ENCODE data around the gene P3R3URF.

Gene P3R3URF

DNA sequence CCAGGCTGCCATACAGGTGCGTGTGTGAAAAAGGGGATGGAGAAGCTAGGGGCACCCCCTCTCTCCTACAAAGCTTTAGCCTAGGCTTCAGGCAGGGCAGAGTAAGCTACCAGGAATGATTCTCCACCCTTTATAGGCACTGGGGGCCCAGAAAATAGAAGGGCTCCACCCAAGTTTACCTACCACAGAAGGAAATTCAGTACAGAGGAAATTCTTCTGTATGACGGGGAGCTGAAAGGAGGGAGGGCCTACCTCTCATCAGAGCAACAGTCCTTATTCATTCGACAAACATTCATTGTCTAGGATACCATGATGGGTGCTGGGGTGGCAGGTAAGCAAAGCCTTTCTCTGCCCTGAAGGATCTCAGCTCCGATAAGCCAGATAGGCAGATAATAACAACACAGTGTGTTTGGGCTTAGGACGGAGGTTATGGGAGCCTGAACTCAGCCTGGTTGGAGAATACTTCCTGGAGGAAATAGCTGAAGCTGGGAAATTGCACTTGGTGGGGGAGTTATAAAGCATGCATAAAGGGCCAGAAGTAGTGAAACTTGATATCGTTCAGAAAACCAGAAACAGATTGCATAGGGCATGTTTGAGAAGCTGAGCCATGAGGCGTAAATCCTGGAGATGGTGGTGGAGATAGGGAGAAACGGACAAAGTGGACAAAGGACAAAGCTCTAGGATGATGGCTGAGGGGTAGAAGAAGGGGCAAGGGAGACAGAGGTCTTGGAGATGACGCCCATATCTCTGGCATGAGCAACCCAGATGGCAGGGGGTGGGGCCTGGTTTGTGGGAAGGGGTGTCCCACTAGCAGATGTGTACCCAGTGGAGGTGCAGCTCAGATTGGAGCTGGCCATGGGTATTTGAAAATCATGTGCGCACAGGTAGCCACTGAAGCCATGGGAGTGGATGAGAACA is 5.3 kb upstream of the P3R3URF start:
- Mint-ChIP-seq H3K4me1 (peaks cover 22% of the 10 kb centered on the region), H3K9me3 (no peaks in the 10 kb centered on the region), H3K36me3 (ENCODE audit: low read depth) (no peaks in the 10 kb centered on the region), H3K27ac (peak overlapping the region in 2 of 3 experiments; percentile 83 to 84), H3K4me3 (peak overlapping the region in 2 of 3 experiments; percentile 7 to 9), H3K27me3 (ENCODE audit: low read depth) (no peaks in the 10 kb centered on the region)
- TF ChIP-seq, protein P1, sequence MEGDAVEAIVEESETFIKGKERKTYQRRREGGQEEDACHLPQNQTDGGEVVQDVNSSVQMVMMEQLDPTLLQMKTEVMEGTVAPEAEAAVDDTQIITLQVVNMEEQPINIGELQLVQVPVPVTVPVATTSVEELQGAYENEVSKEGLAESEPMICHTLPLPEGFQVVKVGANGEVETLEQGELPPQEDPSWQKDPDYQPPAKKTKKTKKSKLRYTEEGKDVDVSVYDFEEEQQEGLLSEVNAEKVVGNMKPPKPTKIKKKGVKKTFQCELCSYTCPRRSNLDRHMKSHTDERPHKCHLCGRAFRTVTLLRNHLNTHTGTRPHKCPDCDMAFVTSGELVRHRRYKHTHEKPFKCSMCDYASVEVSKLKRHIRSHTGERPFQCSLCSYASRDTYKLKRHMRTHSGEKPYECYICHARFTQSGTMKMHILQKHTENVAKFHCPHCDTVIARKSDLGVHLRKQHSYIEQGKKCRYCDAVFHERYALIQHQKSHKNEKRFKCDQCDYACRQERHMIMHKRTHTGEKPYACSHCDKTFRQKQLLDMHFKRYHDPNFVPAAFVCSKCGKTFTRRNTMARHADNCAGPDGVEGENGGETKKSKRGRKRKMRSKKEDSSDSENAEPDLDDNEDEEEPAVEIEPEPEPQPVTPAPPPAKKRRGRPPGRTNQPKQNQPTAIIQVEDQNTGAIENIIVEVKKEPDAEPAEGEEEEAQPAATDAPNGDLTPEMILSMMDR (IDR thresholded peaks at IDR 0.05; ENCODE audit: unreplicated experiment in 3 of 3): no peak

DNA sequence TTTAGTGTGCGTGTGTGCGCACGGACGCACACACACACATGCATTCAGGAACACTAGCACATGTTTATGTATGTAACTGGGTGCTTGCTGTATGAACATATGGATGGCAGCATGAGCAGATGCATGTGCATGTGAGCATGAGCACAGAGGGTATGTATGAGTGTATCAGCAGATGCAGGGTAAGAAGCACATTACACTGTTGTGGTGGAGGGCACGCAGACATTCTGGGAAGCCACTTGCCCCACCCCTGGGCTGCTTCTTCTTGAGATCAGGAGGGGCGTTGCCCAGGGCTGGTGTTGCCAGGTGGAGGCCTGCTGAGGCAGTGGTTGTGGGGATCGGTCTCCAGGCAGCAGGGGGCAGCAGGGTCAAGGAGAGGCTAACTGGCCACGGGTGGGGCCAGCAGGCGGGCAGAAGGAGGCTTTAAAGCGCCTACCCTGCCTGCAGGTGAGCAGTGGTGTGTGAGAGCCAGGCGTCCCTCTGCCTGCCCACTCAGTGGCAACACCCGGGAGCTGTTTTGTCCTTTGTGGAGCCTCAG is 3.9 kb upstream of the P3R3URF start:
- peaks cover 20% of the 10 kb centered on the region for H3K4me1 Mint-ChIP-seq
- H3K36me3 Mint-ChIP-seq (ENCODE audit: low read depth): no peaks in the 10 kb centered on the region
- H3K27ac Mint-ChIP-seq: no peak overlapping the region
- H3K4me3 Mint-ChIP-seq: no peak overlapping the region
- H3K9me3 Mint-ChIP-seq: no peaks in the 10 kb centered on the region
- TF ChIP-seq, protein P1 (IDR thresholded peaks at IDR 0.05; ENCODE audit: unreplicated experiment in 3 of 3): no peak
- no peaks in the 10 kb centered on the region for H3K27me3 Mint-ChIP-seq (ENCODE audit: low read depth)

DNA sequence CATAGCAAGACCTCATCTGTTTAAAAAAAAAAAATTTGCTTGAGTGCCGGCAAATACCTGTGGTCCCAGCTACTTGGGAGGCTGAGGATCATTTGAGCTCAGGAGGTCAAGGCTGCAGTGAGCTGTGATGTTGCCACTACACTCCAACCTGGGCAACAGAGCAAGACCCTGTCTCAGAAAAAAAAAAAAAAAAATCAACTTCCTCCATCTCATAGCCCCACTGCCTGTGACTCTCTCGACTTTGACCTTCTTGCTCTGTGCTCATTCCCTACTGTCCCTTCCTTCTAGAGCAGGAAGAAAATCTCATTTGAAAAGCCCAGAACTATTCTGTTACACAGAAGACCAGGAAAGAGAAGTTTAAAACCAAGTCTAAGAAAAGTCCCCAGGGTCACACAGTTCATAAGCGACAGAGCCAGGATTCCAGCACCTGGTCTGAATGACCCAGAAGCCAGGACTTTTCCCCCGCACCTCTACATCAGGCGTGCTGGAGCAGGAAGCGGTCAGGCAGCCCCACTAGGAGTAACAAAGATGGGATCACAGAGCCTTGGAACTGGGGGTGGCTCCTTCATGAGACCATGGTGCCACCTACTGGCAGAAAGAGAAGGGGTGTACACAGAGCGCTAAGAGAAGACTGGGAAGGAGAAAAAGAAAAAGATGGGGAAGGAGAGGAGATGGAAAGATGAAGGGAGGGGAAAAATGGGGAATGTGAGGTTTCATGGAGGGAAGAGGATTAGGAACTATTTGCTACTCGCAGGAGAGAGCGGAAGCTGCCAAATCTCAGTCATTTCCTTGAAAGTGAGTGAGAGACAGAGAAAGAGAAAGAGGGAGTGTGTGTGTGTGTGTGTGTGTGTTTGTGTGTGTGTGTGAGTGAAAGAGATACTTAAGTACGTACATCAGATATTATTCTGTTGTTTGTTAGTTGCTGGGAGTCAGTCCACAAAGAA is 3.1 kb upstream of the P3R3URF start:
- no peaks in the 10 kb centered on the region for H3K9me3 Mint-ChIP-seq
- H3K27me3 Mint-ChIP-seq (ENCODE audit: low read depth): no peaks in the 10 kb centered on the region
- TF ChIP-seq, protein P1 (IDR thresholded peaks at IDR 0.05; ENCODE audit: unreplicated experiment in 3 of 3): peak; percentile 88 to 93 (median 90)
- H3K4me1 Mint-ChIP-seq: peaks cover 17% of the 10 kb centered on the region
- H3K27ac Mint-ChIP-seq: no peak overlapping the region
- H3K4me3 Mint-ChIP-seq: no peak overlapping the region
- H3K36me3 Mint-ChIP-seq (ENCODE audit: low read depth): no peaks in the 10 kb centered on the region

DNA sequence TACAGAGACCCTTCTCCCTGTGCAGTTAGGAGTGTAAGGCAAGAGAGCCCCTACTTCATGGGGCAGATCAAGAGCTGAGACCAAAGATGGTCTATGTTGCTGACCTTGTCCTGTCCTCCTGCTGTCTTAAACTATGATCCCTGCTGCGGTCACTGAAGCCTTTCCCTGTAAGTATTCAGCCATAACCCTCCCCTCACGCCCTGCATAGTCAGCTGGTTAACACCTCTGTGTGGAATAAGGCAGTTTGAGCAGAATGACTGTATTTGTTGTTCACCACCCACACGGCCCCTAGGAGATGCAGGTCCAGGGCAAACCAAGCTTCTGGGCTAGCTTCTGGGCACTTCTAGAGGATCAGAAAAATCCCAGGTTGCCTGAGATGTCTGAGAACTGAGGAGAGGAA is 1.0 kb downstream of the P3R3URF start:
- no peaks in the 10 kb centered on the region for H3K36me3 Mint-ChIP-seq (ENCODE audit: low read depth)
- no peak overlapping the region for H3K27ac Mint-ChIP-seq
- H3K4me3 Mint-ChIP-seq: no peak overlapping the region
- H3K4me1 Mint-ChIP-seq: no peaks in the 10 kb centered on the region
- TF ChIP-seq, protein P1 (IDR thresholded peaks at IDR 0.05; ENCODE audit: unreplicated experiment in 3 of 3): no peak
- H3K9me3 Mint-ChIP-seq: no peaks in the 10 kb centered on the region
- H3K27me3 Mint-ChIP-seq (ENCODE audit: low read depth): peaks cover 12% of the 10 kb centered on the region

DNA sequence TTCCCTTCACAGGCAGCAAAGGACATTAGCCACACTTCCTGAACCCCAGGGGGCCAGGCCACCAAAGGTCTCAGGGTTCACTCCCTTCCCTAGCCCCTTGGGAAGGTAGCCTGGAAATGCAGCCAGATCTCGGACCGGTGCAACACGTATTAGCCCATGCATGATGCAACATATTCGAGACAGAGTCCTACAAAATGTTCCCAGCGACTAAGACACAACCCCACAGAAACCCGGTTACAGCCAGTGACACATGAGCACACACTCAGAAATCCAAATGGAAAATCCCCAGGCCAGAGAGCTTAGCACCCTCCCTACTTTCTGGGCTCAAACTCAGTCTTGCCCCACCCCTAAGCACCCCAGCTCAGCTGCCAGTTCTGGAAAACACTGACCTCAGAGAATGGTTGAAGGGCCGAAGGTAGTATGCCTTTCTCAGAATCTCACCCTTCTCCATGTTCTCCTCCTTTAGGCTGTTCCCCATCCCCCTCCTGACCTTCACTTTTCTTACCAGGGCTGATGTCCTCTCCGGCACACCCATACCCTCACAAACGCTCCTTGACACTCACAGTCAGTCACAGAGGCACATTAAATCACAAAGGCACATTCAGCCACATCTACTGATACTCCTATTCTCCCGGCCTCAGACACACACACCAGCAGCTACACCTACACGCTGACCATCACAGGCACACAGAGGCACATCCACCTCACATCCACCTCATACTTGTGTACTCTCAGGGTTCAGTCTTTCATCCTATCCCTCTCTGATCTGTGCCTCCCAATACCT is 1.6 kb downstream of the P3R3URF start, which contains the start of gene TSPAN1:
Gene TSPAN1 (plus strand): TSS at position 640 of the 784 bp plus-strand sequence. CDS start 6,021 bp downstream, outside the sequence.
- no peaks in the 10 kb centered on the region for H3K9me3 Mint-ChIP-seq
- TF ChIP-seq, protein P1 (IDR thresholded peaks at IDR 0.05; ENCODE audit: unreplicated experiment in 3 of 3): no peak
- H3K4me1 Mint-ChIP-seq: no peaks in the 10 kb centered on the region
- no peak within 1 kb of the TSS for H3K27ac Mint-ChIP-seq
- H3K4me3 Mint-ChIP-seq: no peak within 1 kb of the TSS
- peaks cover 12% of the 10 kb centered on the region for H3K27me3 Mint-ChIP-seq (ENCODE audit: low read depth)
- no peaks in the 10 kb centered on the region for H3K36me3 Mint-ChIP-seq (ENCODE audit: low read depth)
